ENCODE data around the gene ATF6. TPM values are rescaled to one million over a fixed set of nuclear protein-coding genes. Genes with fewer than 3 reads are reported as not detected.

The ATF6 gene
- total RNA-seq, 1 donor from 2014 or later, result 31.3 TPM

DNA sequence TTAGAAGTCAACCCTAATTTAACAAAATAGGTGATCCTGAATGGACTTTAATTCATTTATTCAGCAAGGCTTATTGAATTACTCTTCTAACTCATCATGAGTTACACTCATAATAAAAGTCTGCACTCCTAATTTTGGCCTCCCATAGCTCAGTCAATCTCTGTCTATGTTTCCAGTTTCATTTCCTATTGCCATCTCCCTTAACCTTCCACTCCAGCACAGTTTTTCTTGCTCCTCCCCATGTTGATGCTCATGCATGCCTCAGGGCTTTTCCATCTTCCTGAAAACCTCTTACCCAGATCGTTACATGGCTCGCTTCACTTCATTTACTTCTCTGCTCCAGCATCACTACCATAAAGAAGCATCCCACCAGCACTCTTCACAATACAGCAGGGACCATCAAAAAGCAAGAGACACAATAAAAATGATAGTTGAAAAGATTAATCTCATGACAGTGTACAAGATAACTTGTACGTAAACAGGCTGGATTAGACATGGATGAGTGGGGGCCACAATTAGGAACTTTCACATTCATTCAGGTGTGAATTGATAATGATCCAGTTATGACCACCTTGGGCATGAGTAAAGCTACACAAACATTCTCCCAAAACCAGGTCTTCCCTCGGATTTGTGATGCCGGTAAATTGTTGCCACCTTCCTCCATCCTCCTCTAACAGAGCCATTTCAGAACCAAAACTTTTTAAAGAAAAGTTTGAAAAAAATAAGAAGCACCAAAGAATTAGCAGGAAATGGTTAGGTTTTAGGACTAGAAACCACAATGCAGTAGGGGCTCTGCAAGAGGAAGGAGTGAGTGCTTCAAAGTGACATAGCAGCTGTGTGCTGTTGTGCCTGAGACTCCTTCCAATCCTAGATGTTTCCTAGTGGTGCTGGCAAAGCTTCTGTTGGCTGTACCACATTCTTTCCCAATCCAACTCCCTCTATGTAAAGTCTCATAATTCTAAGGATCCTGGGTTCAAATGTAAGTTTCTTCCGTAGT, 167.8 kb downstream of the ATF6 start:
- Histone ChIP-seq H3K4me3 (no peak overlapping the region), H3K4me1 (peaks cover 4% of the 10 kb centered on the region), H3K27me3 (ENCODE audit: low read depth) (no peaks in the 10 kb centered on the region), H3K36me3 (no peaks in the 10 kb centered on the region), H3K27ac (no peak overlapping the region), H3K9me3 (no peaks in the 10 kb centered on the region)
- no peak for DNase-seq
- intact Hi-C loops (cut with DNase I), result no loop called here
- ATAC-seq, result no peak
- TF ChIP-seq, protein P1, sequence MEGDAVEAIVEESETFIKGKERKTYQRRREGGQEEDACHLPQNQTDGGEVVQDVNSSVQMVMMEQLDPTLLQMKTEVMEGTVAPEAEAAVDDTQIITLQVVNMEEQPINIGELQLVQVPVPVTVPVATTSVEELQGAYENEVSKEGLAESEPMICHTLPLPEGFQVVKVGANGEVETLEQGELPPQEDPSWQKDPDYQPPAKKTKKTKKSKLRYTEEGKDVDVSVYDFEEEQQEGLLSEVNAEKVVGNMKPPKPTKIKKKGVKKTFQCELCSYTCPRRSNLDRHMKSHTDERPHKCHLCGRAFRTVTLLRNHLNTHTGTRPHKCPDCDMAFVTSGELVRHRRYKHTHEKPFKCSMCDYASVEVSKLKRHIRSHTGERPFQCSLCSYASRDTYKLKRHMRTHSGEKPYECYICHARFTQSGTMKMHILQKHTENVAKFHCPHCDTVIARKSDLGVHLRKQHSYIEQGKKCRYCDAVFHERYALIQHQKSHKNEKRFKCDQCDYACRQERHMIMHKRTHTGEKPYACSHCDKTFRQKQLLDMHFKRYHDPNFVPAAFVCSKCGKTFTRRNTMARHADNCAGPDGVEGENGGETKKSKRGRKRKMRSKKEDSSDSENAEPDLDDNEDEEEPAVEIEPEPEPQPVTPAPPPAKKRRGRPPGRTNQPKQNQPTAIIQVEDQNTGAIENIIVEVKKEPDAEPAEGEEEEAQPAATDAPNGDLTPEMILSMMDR (IDR thresholded peaks at IDR 0.05), result no peak

DNA sequence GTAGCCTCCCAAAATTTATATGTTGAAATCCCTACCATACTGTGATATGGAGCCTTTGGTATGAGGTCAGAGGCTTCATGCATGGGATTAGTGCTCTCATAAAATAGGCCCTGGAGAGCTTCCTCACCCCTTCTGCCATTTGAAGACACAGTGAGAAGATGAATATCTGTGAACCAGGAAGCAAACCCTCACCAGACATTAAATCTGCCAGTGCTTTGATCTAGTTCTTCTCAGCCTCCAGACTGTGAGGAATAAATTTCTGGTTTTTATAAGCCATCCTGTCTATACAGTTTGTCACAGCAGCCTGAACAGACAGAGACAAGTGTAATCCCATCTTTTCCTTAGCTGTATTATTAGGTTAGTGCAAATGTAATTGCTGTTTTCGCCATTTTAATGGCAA, 169.1 kb downstream of the ATF6 start:
- Histone ChIP-seq H3K4me3 (no peak overlapping the region), H3K9me3 (no peaks in the 10 kb centered on the region), H3K27me3 (ENCODE audit: low read depth) (no peaks in the 10 kb centered on the region), H3K36me3 (no peaks in the 10 kb centered on the region), H3K27ac (no peak overlapping the region), H3K4me1 (peaks cover 4% of the 10 kb centered on the region)
- intact Hi-C loops (cut with DNase I), result no loop called here
- TF ChIP-seq, protein P1 (IDR thresholded peaks at IDR 0.05), result no peak
- DNase-seq, result no peak
- ATAC-seq, result no peak

DNA sequence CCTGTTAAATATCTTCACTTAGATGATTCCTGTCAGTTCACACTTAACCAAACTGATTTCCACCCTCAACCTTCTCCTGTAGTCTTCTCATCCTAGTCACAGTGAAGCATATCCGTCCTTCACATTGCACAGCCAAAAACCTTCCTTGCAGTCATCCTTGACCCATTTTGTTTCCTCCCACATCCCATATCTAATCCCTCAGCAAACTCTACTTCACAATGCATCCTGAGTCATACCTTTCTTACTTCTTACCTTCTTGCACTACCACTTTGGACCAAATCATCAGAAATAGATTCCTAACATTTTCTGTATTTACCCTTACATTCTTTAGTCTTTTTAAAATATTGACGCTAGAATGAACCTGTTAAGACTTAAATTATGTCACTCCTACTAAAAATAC, 170.7 kb downstream of the ATF6 start:
- no peak for DNase-seq
- Histone ChIP-seq H3K4me3 (no peak overlapping the region), H3K36me3 (no peaks in the 10 kb centered on the region), H3K27ac (no peak overlapping the region), H3K4me1 (peaks cover 4% of the 10 kb centered on the region), H3K27me3 (ENCODE audit: low read depth) (no peaks in the 10 kb centered on the region), H3K9me3 (no peaks in the 10 kb centered on the region)
- ATAC-seq, result no peak
- intact Hi-C loops (cut with DNase I), result no loop called here
- TF ChIP-seq, protein P1 (IDR thresholded peaks at IDR 0.05), result no peak

DNA sequence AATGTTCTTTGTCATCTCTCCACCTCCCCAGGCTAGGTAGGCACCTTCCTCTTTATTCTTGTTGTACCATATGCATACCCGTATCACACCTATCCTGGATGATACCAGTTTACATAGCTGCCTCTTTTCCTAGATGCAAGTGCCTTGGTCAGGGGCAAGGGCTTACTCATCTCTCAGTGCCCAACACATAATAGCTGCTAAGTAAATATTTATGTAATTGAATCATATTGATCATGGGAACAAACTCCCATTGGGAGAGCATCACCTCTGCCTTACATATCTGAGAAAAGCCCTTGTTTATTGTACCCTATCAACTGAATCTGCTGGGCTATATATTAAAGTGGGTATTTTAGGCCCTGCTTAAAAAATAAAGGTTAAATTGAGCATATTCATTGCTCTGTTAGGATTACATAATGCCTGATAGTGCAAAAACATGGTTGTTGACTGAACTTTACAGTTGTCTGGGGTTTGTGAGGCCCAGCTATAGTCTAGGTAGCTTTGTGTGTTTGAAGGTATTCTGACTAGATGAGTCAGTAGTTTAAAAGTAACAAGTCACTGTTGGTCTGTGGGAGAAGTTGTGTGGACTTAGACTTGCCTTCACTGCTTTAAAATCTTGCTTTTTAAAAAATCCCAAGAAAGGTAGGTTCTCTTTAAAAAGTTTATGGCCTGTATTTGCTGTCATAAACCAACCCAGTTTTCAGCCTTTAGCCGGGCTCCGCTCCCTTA, 174.9 kb downstream of the ATF6 start:
- Histone ChIP-seq H3K27me3 (ENCODE audit: low read depth) (no peaks in the 10 kb centered on the region), H3K27ac (no peak overlapping the region), H3K4me3 (no peak overlapping the region), H3K4me1 (no peaks in the 10 kb centered on the region), H3K9me3 (no peaks in the 10 kb centered on the region), H3K36me3 (peaks cover 27% of the 10 kb centered on the region)
- TF ChIP-seq, protein P1 (IDR thresholded peaks at IDR 0.05), result no peak
- intact Hi-C loops (cut with DNase I), result no loop called here
- no peak for ATAC-seq
- no peak for DNase-seq

DNA sequence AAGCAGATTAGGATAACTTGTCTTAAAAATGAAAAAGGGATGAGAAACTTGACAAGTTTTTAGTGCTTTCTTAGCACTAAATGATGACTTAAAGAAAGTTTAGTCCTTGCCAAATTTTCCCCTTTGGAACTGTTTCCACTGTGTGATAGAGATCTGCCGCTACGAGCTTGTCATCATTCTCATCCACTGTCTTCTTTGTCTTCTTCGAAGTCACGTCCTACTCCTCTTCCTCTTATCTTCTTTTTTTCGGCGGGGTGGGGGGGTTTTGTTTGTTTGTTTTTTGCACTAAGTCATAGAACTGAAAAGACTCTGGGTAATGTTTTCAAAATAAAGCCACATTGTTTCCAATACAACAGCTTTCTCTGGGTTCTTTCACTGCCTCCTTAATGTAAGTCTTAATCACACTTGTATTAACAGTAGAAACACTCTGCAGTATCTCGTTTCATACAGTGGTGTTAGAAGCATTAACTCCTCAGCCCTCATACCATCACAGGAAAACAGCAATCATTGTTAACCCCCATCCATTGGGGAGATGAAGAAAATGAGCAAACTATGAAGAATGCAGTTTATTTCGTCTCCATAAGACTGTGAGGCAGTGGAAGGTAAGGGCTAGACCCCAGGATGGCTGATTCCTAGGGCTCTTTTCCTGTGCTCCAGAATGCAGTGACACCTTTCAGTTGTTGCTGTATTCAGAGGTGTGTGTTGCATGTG, 175.8 kb downstream of the ATF6 start:
- ATAC-seq (no peak), DNase-seq (no peak)
- Histone ChIP-seq H3K9me3 (no peaks in the 10 kb centered on the region), H3K4me1 (no peaks in the 10 kb centered on the region), H3K4me3 (no peak overlapping the region), H3K36me3 (peaks cover 27% of the 10 kb centered on the region), H3K27ac (no peak overlapping the region), H3K27me3 (ENCODE audit: low read depth) (no peaks in the 10 kb centered on the region)
- TF ChIP-seq, protein P1 (IDR thresholded peaks at IDR 0.05), result no peak
- intact Hi-C loops (cut with DNase I), result no loop called here
